ENCODE results near the gene SUMF2. TPM values are rescaled to one million over a fixed set of nuclear protein-coding genes. Genes with fewer than 3 reads are reported as not detected.

SUMF2 gene
- total RNA-seq, 1 experiment from 2014 or later, result 89.2 TPM

GRCh38 chr7:56121440-56121839 lies 57.4 kb downstream of the SUMF2 start:
- no peak overlapping the region for H3T11ph ChIP-seq (ENCODE audit: low read length)
- H3K9ac ChIP-seq (ENCODE audit: extremely low read depth, insufficient read length, low read length), result no peak overlapping the region
- peaks cover 7 to 26% (median 9%) of the 10 kb centered on the region in 3 experiments; a peak in 6 of 7 replicates for H3K36me3 Mint-ChIP-seq (ENCODE audit: insufficient read depth in 1 of 3, low read depth in 3 of 3)
- no peak overlapping the region for H3K4ac ChIP-seq (ENCODE audit: low read depth, low read length)
- no peak overlapping the region for H3K14ac ChIP-seq (ENCODE audit: insufficient read depth, low read length)
- no peak overlapping the region for H2BK120ac ChIP-seq (ENCODE audit: low read depth, low read length, poor library complexity, severe bottlenecking)
- H3K27me3 ChIP-seq (ENCODE audit: insufficient read depth, low read length), result no peaks in the 10 kb centered on the region
- no peaks in the 10 kb centered on the region for H3K23me2 ChIP-seq (ENCODE audit: insufficient read length, low read depth, low read length, poor library complexity, severe bottlenecking)
- no peaks in the 10 kb centered on the region for H3K79me2 ChIP-seq (ENCODE audit: insufficient read depth, low read length)
- H3K4me2 ChIP-seq (ENCODE audit: insufficient read depth, insufficient read length, low read length), result no peak overlapping the region
- no peak overlapping the region for H2AK5ac ChIP-seq (ENCODE audit: insufficient read length, low read length)
- no peak overlapping the region for H3K4me3 Mint-ChIP-seq
- H4K91ac ChIP-seq (ENCODE audit: insufficient read length, low read depth, low read length), result no peak overlapping the region
- H3K9me3 ChIP-seq (ENCODE audit: control insufficient read depth, low read depth, low read length), result peaks cover 85% of the 10 kb centered on the region
- H2AFZ ChIP-seq (ENCODE audit: low read length), result no peak overlapping the region
- H3K23ac ChIP-seq (ENCODE audit: insufficient read length, low read depth, low read length), result no peak overlapping the region
- no peak overlapping the region for H4K8ac ChIP-seq (replicated peaks; ENCODE audit: insufficient read length, low read depth, low read length)
- no peaks in the 10 kb centered on the region for H3K4me1 ChIP-seq (ENCODE audit: insufficient read depth, low read length)
- no peak overlapping the region for H3K56ac ChIP-seq (ENCODE audit: insufficient read length, low read depth, low read length)
- no peaks in the 10 kb centered on the region for H4K20me1 ChIP-seq (ENCODE audit: control insufficient read depth, insufficient read depth, insufficient read length)
- H3K27ac ChIP-seq (ENCODE audit: insufficient read length, low read depth, low read length), result no peak overlapping the region
- no peak overlapping the region for H4K5ac ChIP-seq (ENCODE audit: insufficient read length, low read depth, low read length)
- no peak overlapping the region for H2BK15ac ChIP-seq (ENCODE audit: low read depth, low read length)
- H3K18ac ChIP-seq (ENCODE audit: insufficient read length, low read depth, low read length), result no peak overlapping the region
- no peaks in the 10 kb centered on the region for H3K79me1 ChIP-seq (ENCODE audit: insufficient read depth, low read depth, low read length, poor library complexity, severe bottlenecking)
- no peak for DNase-seq
- H3K27me3 Mint-ChIP-seq (ENCODE audit: low read depth), result no peaks in the 10 kb centered on the region; the same call in 1 of the 2 replicates
- H3K9me3 Mint-ChIP-seq, result peaks cover 91 to 98% of the 10 kb centered on the region in 2 experiments
- WGBS (ENCODE audit: extremely low coverage, insufficient read length, low lambda C conversion rate), result no CpG with 5 or more reads among the region's 6 CpGs
- no peaks in the 10 kb centered on the region for H3K4me1 Mint-ChIP-seq
- H3K27ac Mint-ChIP-seq, result no peak overlapping the region
- H2BK5ac ChIP-seq (ENCODE audit: insufficient read length, low read length), result no peak overlapping the region
- no peak for TF ChIP-seq CTCF (conservative IDR thresholded peaks at IDR 0.05)
- no peak overlapping the region for H2BK12ac ChIP-seq (ENCODE audit: insufficient read length, low read depth, low read length)
- no peak overlapping the region for H2BK20ac ChIP-seq (ENCODE audit: low read depth, low read length, poor library complexity, severe bottlenecking)

Data from H9 (cell line).